Heart left ventricle (tissue), 16 donors: Measurements from ENCODE around the gene PLPP6. TPM values are rescaled to one million over a fixed set of nuclear protein-coding genes. Genes with fewer than 3 reads are reported as not detected.

Experiments
- ATAC-seq, 4 donors: fragments of 200-7000 bp; cut with Tn5 transposase; one replicate each; pipeline ENCODE4 v1.9.1; 2020 to 2022; ENCODE audit warnings: moderate library complexity in 4 of 4, mild to moderate bottlenecking in 3 of 4, moderate number of reproducible peaks in 1 of 4
- DNase-seq, 5 donors: peaks; one replicate each; pipeline ENCODE4 v3.0.0-alpha.2; 2020
- H3K27ac ChIP-seq, 12 donors: fragments of 200-600 bp; sonication (generic) in 4 of 12; one replicate each; pipeline versions ENCODE4 v1.5.0 to v1.8.0; 2016 to 2022; ENCODE audit warnings: mild to moderate bottlenecking in 2 of 12
- H3K27me3 ChIP-seq, 9 donors: fragments of 200-600 bp; sonication (generic) in 2 of 9; one replicate each; pipeline versions ENCODE4 v1.5.1 to v1.8.0; 2016 to 2022; ENCODE audit warnings: mild to moderate bottlenecking in 3 of 9
- H3K36me3 ChIP-seq, 9 donors: fragments of 200-600 bp; sonication (generic) in 2 of 9; one replicate each; pipeline versions ENCODE4 v1.5.0 to v1.8.0; 2018 to 2022; ENCODE audit warnings: mild to moderate bottlenecking in 2 of 9
- H3K4me1 ChIP-seq, 12 donors: fragments of 200-600 bp; sonication (generic) in 4 of 12; one replicate each; pipeline versions ENCODE4 v1.5.0 to v1.8.0; 2016 to 2022; ENCODE audit warnings: mild to moderate bottlenecking in 3 of 12
- H3K4me3 ChIP-seq, 12 donors: fragments of 200-600 bp; sonication (generic) in 4 of 12; one replicate each; pipeline versions ENCODE4 v1.5.0 to v1.8.0; 2017 to 2022; ENCODE audit warnings: mild to moderate bottlenecking in 9 of 12, moderate library complexity in 4 of 12
- H3K9me3 ChIP-seq, 12 donors: fragments of 200-600 bp; sonication (generic) in 4 of 12; one replicate each; pipeline versions ENCODE4 v1.5.0 to v1.8.0; 2016 to 2022; ENCODE audit warnings: mild to moderate bottlenecking in 1 of 12
- POLR2A ChIP-seq, 2 donors: fragments of 450-650 bp; IDR thresholded peaks; one replicate each; pipeline ENCODE4 v1.6.1; 2017; ENCODE audit warnings: antibody characterized with exemption in 2 of 2, mild to moderate bottlenecking in 2 of 2, moderate library complexity in 2 of 2
- WGBS, 4 donors: extraction: QIAGEN DNeasy Blood & Tissue Kit in 2 of 4; methylation state at CpG; one replicate each; pipeline versions ENCODE4 v1.1.5 to v1.1.7; 2013 to 2018; 5-methylcytosine and 5-hydroxymethylcytosine counted together
- intact Hi-C, 10 donors: fragments of 100-400 bp; cut with DNase I; formaldehyde crosslinking; loops; one replicate each; pipeline versions ENCODE4 v1.11.1 to v1.14.2; 2022
- polyA plus RNA-seq, 2 donors: library from polyadenylated mRNA; stranded (reverse); fragments of 200-250 nt; gene quantifications; one replicate each; pipeline ENCODE4 v1.2.3, GENCODE V29; 2013
- total RNA-seq, 9 donors: library from RNA; depleted of rRNA in 2 of 9; stranded (reverse); fragments of >200 nt in 2 of 9; fragmentation: NEBNext Ultra II Directional in 3 of 9; extraction: Animal tissue kit (Norgen Biotek cat#: 25700) in 3 of 9; gene quantifications; one replicate each; pipeline versions ENCODE4 v1.1.0 to v1.2.4, GENCODE V29; 2016 to 2023
- TF ChIP-seq, protein P1 (sequence below), 12 donors: fragments of 200-600 bp; sonication (generic) in 4 of 12; IDR thresholded peaks; one replicate each; pipeline versions ENCODE4 v1.5.0 to v1.8.0; 2018 to 2022; ENCODE audit warnings: antibody characterized with exemption in 12 of 12, mild to moderate bottlenecking in 5 of 12
- donor health status: ischemic (EF 13 %, LVEDD 7.1; RV severe dilation, severe dysfunction).
- donor health status: healthy with polysubstance abuse.
- donor health status: DM: no; HTN: yes; CAD: no.
- donor health status: DM: no; HTN: no; CAD: no.
- donor health status: ischemic (EF 25% LVEDD 6.9; RV normal size, moderate dysfunction).
- donor health status: ischemic (EF 25% LVEDD 5.7; RV mildly dilated, moderate dysfunction).
- donor health status: healthy.
- donor health status: DM: yes; HTN: yes; CAD: no.
- donor health status: ischemic (EF 35%, LVEDD 5.7; RV mildly dilated, moderate dysfunction).
- donor health status: nonischemic (EF 11% LVEDD 7.7; RV severe dilation, severe dysfunction).
- donor health status: DM: yes; HTN: yes; CAD: no.
- donor health status: PGD.
- donor health status: ischemic (EF 29% LVEDD 5.4; RV normal size, mild dysfunction).
- donor health status: nonischemic (EF 23%, LVEDD 6.1; RV moderate dilation, normal function).

Gene PLPP6
- total and polyA plus RNA-seq, 11 donors: 1.0 to 5.4 (median 2.8) TPM

DNA sequence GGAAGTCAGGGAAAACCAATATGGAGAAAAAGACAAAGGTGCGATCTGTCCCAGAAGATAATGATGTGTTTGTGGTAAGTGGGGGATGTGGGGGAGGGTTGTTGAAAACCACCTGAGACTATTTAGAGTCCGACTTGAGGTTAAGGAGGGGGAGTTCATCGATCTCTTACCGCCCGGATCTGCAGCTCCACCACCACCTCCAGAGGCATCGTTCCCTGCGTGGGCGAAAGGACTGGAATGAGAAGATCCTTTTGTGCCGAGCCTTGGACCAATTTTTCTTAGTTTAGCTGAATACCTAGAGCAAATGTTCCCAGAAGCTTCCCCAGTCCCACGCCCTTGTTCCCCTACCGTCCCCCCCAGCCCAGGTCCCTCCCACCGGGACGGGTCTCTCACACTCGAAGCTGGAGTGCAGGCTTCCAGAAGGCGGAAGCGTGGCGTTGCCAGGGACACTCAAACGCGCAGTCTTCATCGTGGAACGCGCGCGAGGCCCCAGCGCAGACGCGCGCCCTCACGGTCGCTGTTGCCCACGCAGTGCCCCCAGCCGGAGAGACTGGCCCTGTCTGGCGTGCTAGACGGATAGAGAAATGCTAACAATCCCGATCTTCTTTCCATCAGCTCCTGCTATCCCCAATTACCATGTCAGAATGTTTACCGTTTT is 4.1 kb downstream of the PLPP6 start, which contains the start of gene SPATA6L:
Gene SPATA6L, minus strand, starts transcription at position 439 of the 658 bp plus-strand sequence. Its CDS starts 230 bp downstream, at position 209.
- H3K27ac ChIP-seq: peak within 1 kb of the TSS in 10 of 12 donors; percentile 13 to 64 (median 32)
- intact Hi-C loops: loop anchor here in 1 of 10 donors (10.0 kb wide), 1 partner anchor 769 kb away; the partner anchor contains the start of gene PLGRKT
- 2 to 4% (median 4%) methylated on average over 29 to 36 of the region's 36 CpGs for WGBS, 4 donors

DNA sequence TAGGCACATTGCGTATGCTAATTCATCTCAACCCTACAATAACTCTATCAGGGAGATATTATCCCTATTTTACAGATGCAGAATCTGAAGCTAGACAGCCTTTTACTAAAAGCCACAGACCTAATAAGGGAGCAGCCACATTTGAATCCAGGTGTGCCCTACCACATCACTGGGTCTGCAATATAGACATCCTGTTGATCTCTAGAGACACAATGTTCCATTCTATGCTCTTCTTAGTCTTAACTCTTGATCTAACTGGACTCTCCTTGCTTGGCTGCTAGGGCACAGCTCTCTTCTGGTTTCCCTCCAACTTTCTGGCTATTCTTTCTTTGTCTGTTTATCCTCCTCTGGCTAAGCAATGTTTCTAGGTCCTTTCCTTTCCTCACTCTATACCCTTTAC is 5.6 kb downstream of the PLPP6 start:
- no peak overlapping the region for H3K4me3 ChIP-seq
- no peak for TF ChIP-seq POLR2A (IDR thresholded peaks at IDR 0.05)
- TF ChIP-seq, protein P1, sequence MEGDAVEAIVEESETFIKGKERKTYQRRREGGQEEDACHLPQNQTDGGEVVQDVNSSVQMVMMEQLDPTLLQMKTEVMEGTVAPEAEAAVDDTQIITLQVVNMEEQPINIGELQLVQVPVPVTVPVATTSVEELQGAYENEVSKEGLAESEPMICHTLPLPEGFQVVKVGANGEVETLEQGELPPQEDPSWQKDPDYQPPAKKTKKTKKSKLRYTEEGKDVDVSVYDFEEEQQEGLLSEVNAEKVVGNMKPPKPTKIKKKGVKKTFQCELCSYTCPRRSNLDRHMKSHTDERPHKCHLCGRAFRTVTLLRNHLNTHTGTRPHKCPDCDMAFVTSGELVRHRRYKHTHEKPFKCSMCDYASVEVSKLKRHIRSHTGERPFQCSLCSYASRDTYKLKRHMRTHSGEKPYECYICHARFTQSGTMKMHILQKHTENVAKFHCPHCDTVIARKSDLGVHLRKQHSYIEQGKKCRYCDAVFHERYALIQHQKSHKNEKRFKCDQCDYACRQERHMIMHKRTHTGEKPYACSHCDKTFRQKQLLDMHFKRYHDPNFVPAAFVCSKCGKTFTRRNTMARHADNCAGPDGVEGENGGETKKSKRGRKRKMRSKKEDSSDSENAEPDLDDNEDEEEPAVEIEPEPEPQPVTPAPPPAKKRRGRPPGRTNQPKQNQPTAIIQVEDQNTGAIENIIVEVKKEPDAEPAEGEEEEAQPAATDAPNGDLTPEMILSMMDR (IDR thresholded peaks at IDR 0.05): no peak
- no peaks in the 10 kb centered on the region for H3K27me3 ChIP-seq
- intact Hi-C loops: loop anchor here in 1 of 10 donors (10.0 kb wide), 1 partner anchor 767 kb away; the partner anchor contains the start of gene PLGRKT
- ATAC-seq: no peak
- DNase-seq: no peak
- no peaks in the 10 kb centered on the region for H3K36me3 ChIP-seq
- H3K4me1 ChIP-seq: peaks cover 0 to 43% (median 25%) of the 10 kb centered on the region in 12 donors
- WGBS, 4 donors: 95 to 100% (median 97%) methylated on average over 1 of the region's 1 CpG
- peaks cover 0 to 2% (median 0%) of the 10 kb centered on the region in 12 donors for H3K9me3 ChIP-seq
- no peak overlapping the region for H3K27ac ChIP-seq

More for the DNA sequence above, 4.1 kb downstream of the PLPP6 start, which contains the start of gene SPATA6L:
- peaks cover 0 to 51% (median 32%) of the 10 kb centered on the region in 12 donors for H3K4me1 ChIP-seq
- H3K27me3 ChIP-seq: no peaks in the 10 kb centered on the region
- H3K36me3 ChIP-seq: no peaks in the 10 kb centered on the region
- DNase-seq: peak; percentile 70 to 84 (median 73)
- TF ChIP-seq POLR2A (IDR thresholded peaks at IDR 0.05): no peak
- TF ChIP-seq, protein P1 (IDR thresholded peaks at IDR 0.05): peak in 4 of 12 donors; percentile 21 to 41 (median 24)
- peak; percentile 55 to 75 (median 74) for ATAC-seq
- peaks cover 0 to 2% (median 0%) of the 10 kb centered on the region in 12 donors for H3K9me3 ChIP-seq
- peak within 1 kb of the TSS; percentile 22 to 59 (median 49) for H3K4me3 ChIP-seq

DNA sequence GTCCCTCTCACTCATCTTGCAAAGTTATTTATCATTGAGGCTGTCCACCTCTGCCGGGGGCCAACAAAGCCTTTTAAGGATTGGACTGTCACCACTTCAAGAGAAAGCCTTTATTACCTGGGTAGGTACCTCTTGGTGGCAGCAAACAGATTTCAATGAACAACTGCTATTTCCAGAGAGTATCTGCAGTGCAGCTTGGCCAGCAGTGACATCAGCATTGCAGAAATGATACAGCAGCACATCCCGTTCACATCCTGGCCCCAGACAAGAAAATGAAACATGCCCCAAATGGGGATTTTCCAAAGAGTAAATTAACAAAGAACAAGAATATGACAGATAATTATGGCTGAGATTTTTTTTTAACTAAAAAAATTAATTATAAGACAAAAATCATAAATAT is 6.5 kb downstream of the PLPP6 start:
- no peak for ATAC-seq

More for the DNA sequence above, 6.5 kb downstream of the PLPP6 start:
- no peaks in the 10 kb centered on the region for H3K36me3 ChIP-seq
- H3K9me3 ChIP-seq: peaks cover 0 to 2% (median 0%) of the 10 kb centered on the region in 12 donors
- no peak overlapping the region for H3K4me3 ChIP-seq
- intact Hi-C loops: loop anchor here in 1 of 10 donors (10.0 kb wide), 1 partner anchor 766 kb away; the partner anchor contains the start of gene PLGRKT
- peaks cover 0 to 34% (median 17%) of the 10 kb centered on the region in 12 donors for H3K4me1 ChIP-seq
- no peak for DNase-seq
- WGBS, 4 donors: 78 to 89% (median 84%) methylated on average over 2 of the region's 2 CpGs
- no peak overlapping the region for H3K27ac ChIP-seq
- TF ChIP-seq, protein P1 (IDR thresholded peaks at IDR 0.05): no peak
- no peak for TF ChIP-seq POLR2A (IDR thresholded peaks at IDR 0.05)
- no peaks in the 10 kb centered on the region for H3K27me3 ChIP-seq
